GM12873 (cell line): ENCODE measurements around the gene CCNYL1.

Experiments used
- CTCF ChIP-seq: IDR thresholded peaks from 2 replicates; pipeline ENCODE4 v1.5.1; 2012; ENCODE audit warnings: low read depth, mild to moderate bottlenecking, moderate library complexity, low read length, control low read depth; ENCODE audit not compliant: insufficient read depth; ENCODE audit errors: missing control alignments

CCNYL1 gene

DNA sequence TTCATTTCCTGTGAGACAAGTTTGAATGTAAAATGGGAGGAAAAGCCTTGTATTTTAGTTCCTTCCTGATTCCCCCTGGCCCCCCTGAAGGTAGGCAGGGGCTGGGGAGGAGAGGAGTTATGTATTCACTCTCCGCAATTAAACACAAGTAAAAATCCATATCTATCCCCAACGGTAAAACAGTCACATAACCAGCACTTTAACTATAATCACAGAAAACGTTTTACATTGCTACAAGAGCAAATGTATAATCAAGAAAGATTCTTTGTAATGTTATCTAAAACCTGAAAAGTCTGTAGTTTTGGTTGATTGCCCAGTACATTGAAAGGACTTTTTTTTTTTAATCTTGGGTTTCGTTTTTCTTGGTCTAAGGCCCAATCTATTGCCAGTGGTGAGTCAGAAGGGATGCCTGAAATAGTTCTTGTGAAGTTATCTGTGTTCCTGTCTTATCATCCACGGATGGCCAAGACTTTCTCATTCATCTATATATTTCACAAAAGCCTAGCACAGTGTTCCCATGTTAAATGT is 34.5 kb upstream of the CCNYL1 start:
- no peak for TF ChIP-seq CTCF

DNA sequence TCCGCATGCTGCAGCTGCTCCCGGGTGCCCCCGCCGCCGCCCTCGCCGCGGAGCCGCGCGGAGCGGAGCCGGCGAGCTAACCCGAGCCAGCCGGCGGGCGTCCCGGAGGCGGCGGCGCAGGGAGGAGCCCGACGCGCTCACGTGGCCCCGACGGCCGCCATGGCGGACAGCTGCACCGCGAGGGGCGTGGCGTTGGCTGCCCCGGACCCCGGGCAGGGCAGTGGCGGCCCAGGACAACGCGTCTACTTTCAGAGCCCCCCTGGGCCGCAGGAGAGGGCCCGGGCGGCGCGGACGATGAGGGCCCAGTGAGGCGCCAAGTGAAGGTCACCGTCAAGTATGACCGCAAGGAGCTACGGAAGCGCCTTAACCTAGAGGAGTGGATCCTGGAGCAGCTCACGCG is 30.0 kb upstream of the CCNYL1 start:
- TF ChIP-seq CTCF, result no peak

GRCh38 chr2:207682557-207682956 is 28.9 kb upstream of the CCNYL1 start:
- TF ChIP-seq CTCF, result no peak

DNA sequence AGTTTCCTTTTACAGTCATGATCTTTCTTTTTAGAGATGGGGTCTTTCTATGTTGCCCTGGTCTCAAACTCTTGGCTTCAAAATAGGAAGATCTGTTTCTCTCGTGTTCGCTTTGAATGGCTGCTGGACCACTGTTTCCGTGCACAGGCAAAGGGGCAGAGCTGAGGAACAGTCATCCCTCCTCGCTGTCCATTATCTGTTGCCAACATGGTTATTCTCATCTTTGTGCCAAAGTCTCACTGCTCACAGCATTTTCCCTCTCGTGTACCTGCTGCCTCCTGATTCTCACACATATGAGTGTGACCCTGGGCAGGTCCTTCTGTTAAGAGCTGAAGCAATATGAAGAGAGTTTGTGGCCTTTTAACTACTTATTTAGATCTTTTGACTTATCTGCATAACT is 28.0 kb upstream of the CCNYL1 start:
- no peak for TF ChIP-seq CTCF

DNA sequence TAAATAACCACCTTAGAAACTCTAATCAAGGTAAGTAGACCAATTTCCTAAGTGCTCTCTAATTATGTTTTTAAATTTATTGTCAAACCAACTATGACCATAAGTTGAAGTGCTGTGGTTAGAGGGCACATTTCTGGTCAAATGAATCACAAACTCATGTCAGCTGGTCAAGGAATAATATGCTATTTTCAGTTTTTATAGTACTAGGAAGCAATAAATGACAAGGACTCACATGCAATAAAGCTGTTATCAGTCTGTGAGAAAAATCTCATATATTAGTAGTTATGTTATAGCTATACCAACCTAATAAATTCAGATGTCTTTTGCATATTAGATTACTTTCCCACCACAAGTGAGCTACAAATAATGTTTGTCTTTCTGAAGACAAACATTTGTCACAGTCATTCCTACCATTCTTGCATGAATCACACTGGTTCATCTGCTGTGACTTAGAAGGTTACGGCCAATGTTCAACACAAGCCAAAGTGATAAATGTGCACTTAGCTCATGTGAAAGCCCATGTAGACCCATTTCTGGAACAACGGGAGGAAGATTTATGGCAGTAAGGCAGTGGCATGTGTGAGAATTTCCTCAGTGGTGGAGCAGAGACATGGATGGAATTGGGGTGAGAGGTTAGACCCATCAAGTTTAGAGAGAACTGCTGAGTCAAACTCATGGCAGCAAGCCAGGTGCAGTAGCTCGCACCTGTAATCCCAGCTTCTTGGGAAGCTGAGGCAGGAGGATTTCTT is 27.4 kb upstream of the CCNYL1 start:
- no peak for TF ChIP-seq CTCF

- no peak for TF ChIP-seq CTCF
Observed at GRCh38 chr2:207686812-207687211, 24.6 kb upstream of the CCNYL1 start.

- TF ChIP-seq CTCF, result no peak
Observed at GRCh38 chr2:207688597-207688996, 22.8 kb upstream of the CCNYL1 start.
